GM10266 (cell line): Measurements from ENCODE around the gene DUOXA1.

Experiments used
- DNase-seq: peaks from one replicate; pipeline ENCODE4 v3.0.0; 2012; ENCODE audit errors: extremely low spot score
- CTCF ChIP-seq: IDR thresholded peaks from 2 replicates; pipeline ENCODE4 v1.5.1; 2012; ENCODE audit warnings: mild to moderate bottlenecking, low read depth; ENCODE audit not compliant: control insufficient read depth, insufficient read depth; ENCODE audit errors: missing control alignments

Gene DUOXA1, protein sequence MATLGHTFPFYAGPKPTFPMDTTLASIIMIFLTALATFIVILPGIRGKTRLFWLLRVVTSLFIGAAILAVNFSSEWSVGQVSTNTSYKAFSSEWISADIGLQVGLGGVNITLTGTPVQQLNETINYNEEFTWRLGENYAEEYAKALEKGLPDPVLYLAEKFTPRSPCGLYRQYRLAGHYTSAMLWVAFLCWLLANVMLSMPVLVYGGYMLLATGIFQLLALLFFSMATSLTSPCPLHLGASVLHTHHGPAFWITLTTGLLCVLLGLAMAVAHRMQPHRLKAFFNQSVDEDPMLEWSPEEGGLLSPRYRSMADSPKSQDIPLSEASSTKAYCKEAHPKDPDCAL

GRCh38 chr15:45129651-45130129, at the start of gene DUOXA1, which contains the start of gene DUOX1:
Gene DUOXA1 (minus strand): TSS chr15:45129879. CDS start chr15:45123014, 6,865 bp downstream.
Gene DUOX1 (plus strand): TSS chr15:45129994. CDS start chr15:45131967, 1,973 bp downstream.
- no peak for TF ChIP-seq CTCF
- no peak for DNase-seq

GRCh38 chr15:45177285-45177684, 47.6 kb upstream of the DUOXA1 start:
- TF ChIP-seq CTCF, result no peak
- no peak for DNase-seq

DNA sequence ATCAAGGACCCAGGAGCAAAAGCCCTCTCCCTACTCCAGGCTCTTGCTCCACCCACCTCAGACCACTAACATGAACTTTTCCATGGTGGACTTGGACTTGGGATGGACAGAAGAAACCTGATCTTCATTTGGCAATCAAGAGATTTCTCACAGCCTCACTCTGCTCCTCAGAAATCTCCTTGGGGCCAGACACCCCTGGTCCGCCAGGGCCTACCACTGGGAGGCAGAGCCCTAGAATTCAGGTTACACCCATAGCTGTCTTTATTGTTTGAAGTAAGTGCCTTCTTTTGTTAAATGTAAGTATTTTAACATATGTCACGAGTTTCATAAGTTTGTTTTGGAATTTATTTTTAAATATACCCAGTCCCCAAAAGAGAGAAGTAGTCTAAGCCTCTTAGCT, 44.9 kb upstream of the DUOXA1 start:
- TF ChIP-seq CTCF, result no peak
- DNase-seq, result no peak

GRCh38 chr15:45174069-45174468, 44.4 kb upstream of the DUOXA1 start:
- no peak for TF ChIP-seq CTCF
- no peak for DNase-seq

DNA sequence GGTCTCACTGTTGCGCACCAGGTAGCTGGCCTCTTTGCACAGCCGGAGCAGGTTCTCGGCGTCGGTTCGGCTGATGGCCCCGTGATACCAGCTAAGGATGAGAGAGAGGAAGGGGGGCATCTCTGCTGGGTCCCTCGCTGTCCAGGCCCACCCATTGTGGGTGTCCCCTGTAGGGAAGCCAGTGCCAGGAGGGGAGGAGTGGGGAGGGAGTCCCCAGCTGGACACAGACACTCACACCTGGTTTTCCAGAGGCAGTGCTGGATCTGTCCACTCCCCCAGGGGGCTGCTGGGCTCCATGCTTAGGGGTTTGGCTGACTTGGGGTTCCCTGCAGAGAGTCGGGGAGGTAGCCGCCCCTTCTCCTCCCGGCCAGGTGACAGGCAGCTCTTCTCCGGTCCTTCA, 42.2 kb upstream of the DUOXA1 start:
- TF ChIP-seq CTCF, result no peak
- DNase-seq, result no peak

DNA sequence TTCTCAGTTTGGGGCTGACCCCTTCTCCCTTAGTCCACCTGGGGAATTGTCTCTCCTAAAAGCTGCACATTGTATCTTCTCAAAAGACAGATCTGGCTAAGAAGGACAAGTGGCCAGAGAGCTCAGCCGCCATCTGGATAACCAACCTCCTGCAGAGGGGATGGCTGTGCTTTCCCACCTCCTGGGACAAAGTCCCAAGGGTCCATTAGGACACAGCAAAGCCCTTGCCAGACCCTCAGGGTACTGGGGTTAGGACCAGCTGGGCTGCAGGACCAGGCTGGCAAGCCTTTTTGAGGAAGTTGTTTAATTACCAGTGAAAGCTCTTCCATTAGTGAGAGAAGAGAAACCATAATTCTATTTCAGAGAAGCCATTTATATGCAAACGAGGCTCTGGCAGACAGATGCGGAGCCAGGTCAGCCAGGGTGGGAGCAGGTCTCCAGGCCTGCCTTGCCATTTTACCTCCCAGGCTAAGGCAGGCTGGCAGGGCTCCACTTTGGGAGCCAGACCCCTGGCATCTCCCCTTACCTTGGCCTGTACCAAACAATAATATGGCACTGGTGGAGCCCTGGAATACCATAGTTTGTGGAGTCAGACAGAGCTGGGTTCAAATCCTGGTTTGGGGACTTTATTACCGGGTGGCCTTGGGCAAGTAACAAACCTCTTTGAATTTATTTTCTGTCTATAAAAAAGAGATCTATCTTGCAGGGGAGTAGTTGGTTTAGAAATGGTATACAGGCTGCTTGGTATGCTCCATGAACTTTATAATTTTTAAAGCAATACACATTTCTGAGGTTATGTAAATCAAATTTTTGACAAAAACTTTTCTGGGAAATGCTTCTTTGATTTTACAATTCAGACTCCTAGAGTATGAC, 40.2 kb upstream of the DUOXA1 start:
- no peak for TF ChIP-seq CTCF
- no peak for DNase-seq
